NK-92 (cell line): ENCODE results near the gene FGF10.

Experiments
- DNase-seq: peaks from one replicate; lab custom pipeline; 2025; ENCODE audit not compliant: unreplicated experiment; lab: John Stamatoyannopoulos, UW

FGF10 gene

GRCh38 chr5:44260793-44261192, 128.4 kb downstream of the FGF10 start:
- no peak for DNase-seq

DNA sequence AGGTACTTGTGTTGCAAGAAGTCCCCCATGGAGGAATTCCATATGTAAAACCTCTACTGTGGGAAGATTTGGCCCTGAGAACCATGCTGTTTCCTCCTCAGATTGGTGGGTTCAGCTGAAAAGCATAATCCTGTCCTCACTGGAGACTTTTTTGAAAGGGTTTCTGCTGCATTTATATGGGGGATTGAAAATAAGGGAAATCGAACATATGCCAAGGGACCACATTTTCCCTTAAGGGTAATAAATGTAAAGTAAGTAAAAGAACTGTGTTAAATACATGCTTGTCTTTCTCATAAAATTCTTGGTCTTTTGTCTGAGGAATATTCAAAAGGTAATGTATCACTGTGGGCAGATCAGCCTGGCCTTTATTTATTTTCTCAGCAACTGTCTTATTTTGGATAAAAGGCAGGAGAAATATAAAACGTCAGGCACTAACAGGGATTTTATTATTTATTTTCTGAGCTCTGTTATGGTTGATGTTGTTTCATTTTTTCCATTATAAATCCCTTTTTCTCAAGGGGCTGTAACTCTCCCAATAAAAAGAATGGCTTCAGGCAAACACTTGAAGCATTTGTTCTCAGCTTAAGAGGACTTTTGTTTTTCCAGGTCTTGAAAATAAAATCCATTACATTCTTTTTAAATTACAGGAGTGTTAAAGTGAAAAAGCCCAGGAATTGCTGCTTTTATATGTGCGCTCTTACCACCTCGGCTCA, 131.4 kb downstream of the FGF10 start:
- no peak for DNase-seq

- no peak for DNase-seq
Measured at GRCh38 chr5:44257221-44257620, 132.0 kb downstream of the FGF10 start.
